ENCODE measurements around the gene ZCCHC10. TPM values are rescaled to one million over a fixed set of nuclear protein-coding genes. Genes with fewer than 3 reads are reported as not detected.

ZCCHC10 gene
- total and polyA plus RNA-seq, 2 donors (not counting 3 experiments of a cell fraction or from before 2014, with no cell fraction given): 25.9 to 32.1 TPM

DNA sequence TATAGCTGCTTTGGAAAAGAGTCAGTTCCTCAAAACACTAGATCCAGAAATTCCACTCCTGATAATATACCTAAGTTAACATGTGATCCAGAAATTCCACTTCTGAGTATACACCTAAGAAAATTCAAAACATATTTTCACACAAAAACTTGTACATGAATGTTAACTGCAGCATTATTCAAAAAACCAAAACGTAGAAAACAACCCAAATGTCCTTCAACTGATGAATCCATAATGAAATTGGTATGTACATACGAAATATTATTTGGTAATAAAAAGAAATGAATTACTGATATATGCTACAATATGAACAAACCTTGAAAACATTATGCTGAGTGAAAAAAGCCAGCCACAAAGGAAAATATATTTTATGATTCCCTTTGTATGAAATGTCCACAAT lies 46.4 kb downstream of the ZCCHC10 start:
- POLR2A ChIA-PET: no interaction called here
- dilution Hi-C loops (cut with MboI; ENCODE audit: extremely low pct_ligation_motif_present, low sequenced_read_pairs): no loop called here
- H3K9me3 ChIP-seq (replicated peaks; ENCODE audit: control insufficient read depth, insufficient read depth, low read length): no peaks in the 10 kb centered on the region
- no peaks in the 10 kb centered on the region for H4K20me1 ChIP-seq (replicated peaks; ENCODE audit: control insufficient read depth, extremely low read depth, insufficient read depth, low read length)
- DNase-seq (ENCODE audit: low read depth, low spot score) (no peak), FAIRE-seq (no peak)
- H3K27ac ChIP-seq (ENCODE audit: insufficient read depth, low read depth, low read length): no peak overlapping the region
- CTCF ChIA-PET: no interaction called here
- H3K4me1 ChIP-seq (ENCODE audit: control insufficient read depth, extremely low read depth, insufficient read depth, low read length): no peaks in the 10 kb centered on the region
- no peak for TF ChIP-seq POLR2AphosphoS5 (IDR thresholded peaks at IDR 0.05; ENCODE audit: insufficient read depth, low read depth, low read length)
- TF ChIP-seq, protein P1, sequence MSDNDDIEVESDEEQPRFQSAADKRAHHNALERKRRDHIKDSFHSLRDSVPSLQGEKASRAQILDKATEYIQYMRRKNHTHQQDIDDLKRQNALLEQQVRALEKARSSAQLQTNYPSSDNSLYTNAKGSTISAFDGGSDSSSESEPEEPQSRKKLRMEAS (IDR thresholded peaks at IDR 0.05; ENCODE audit: insufficient read depth, insufficient read length): no peak
- TF ChIP-seq, protein P2, sequence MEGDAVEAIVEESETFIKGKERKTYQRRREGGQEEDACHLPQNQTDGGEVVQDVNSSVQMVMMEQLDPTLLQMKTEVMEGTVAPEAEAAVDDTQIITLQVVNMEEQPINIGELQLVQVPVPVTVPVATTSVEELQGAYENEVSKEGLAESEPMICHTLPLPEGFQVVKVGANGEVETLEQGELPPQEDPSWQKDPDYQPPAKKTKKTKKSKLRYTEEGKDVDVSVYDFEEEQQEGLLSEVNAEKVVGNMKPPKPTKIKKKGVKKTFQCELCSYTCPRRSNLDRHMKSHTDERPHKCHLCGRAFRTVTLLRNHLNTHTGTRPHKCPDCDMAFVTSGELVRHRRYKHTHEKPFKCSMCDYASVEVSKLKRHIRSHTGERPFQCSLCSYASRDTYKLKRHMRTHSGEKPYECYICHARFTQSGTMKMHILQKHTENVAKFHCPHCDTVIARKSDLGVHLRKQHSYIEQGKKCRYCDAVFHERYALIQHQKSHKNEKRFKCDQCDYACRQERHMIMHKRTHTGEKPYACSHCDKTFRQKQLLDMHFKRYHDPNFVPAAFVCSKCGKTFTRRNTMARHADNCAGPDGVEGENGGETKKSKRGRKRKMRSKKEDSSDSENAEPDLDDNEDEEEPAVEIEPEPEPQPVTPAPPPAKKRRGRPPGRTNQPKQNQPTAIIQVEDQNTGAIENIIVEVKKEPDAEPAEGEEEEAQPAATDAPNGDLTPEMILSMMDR (IDR thresholded peaks at IDR 0.05; ENCODE audit: extremely low read depth in 1 of 2, insufficient read depth in 1 of 2, low read depth in 1 of 2, low read length in 2 of 2): no peak
- no peak for TF ChIP-seq GATA2 (IDR thresholded peaks at IDR 0.05; ENCODE audit: insufficient read depth, insufficient read length, low read depth, low read length)
- TF ChIP-seq EZH2 (IDR thresholded peaks at IDR 0.05; ENCODE audit: borderline replicate concordance, low read depth, low read length, severe bottlenecking): no peak
- no peaks in the 10 kb centered on the region for H3K27me3 ChIP-seq (ENCODE audit: control insufficient read depth in 2 of 2, insufficient read depth in 2 of 2, low read length in 2 of 2)
- no peak overlapping the region for H3K9ac ChIP-seq (replicated peaks; ENCODE audit: extremely low read depth, insufficient read depth, low read length)
- no peak overlapping the region for H3K4me3 ChIP-seq (replicated peaks in 1 of 3; ENCODE audit: insufficient read depth in 1 of 3, low read depth in 1 of 3, low read length in 3 of 3)
- intact Hi-C loops (cut with micrococcal nuclease): no loop called here
- no TSS peak for BruUV-seq (replicated peaks)
- H2AFZ ChIP-seq (ENCODE audit: low read depth, low read length): no peak overlapping the region
- H3K9me1 ChIP-seq (replicated peaks; ENCODE audit: control insufficient read depth, extremely low read depth, insufficient read depth, low read length): no peaks in the 10 kb centered on the region
- no peak overlapping the region for H3K4me2 ChIP-seq (ENCODE audit: insufficient read depth, low read length)
- no peaks in the 10 kb centered on the region for H3K79me2 ChIP-seq (ENCODE audit: control insufficient read depth, insufficient read depth, low read length)
- H3K36me3 ChIP-seq (ENCODE audit: control insufficient read depth in 2 of 2, extremely low read depth in 1 of 2, insufficient read depth in 2 of 2, low read length in 2 of 2): no peaks in the 10 kb centered on the region

All from endothelial cell of umbilical vein (primary cell).